A549 (cell line): Measurements from ENCODE around the gene CD226. TPM values are rescaled to one million over a fixed set of nuclear protein-coding genes. Genes with fewer than 3 reads are reported as not detected.

Source experiments
- ATAC-seq, 2 experiments: fragments of 200-7000 bp in 1 of 2; fragments of >200 bp in 1 of 2; cut with Nextera tagmentation in 1 of 2; cut with Tn5 transposase in 1 of 2; 3 replicates each; pipeline versions ENCODE4 v1.8.0 to v1.9.1; 2018 to 2020; ENCODE audit warnings: mild to moderate bottlenecking in 1 of 2, moderate library complexity in 1 of 2
- CTCF ChIA-PET: fragments of 300-600 bp; sonication (Branson Sonifier 250); formaldehyde crosslinking; extraction: SDS; loops from one replicate; lab custom pipeline; 2021; ENCODE audit warnings: antibody characterized with exemption, inconsistent platforms; lab: Yijun Ruan, JAX
- POLR2A ChIA-PET: fragments of 350-600 bp; formaldehyde crosslinking; extraction: SDS; loops from one replicate; lab custom pipeline; 2021; ENCODE audit warnings: antibody characterized with exemption, inconsistent platforms; lab: Yijun Ruan, JAX
- DNase-seq, 2 experiments: peaks; one replicate each; pipeline versions ENCODE4 v3.0.0 to v3.0.0-alpha.2; 2011 to 2016; ENCODE audit warnings: low read depth in 1 of 2, low spot score in 1 of 2
- FAIRE-seq: peaks from 2 replicates; lab custom pipeline; 2011; peaks lifted over from hg19 to GRCh38; lab: Jason Lieb, UNC
- H3K27ac ChIP-seq, 2 experiments: fragments of >200 bp; sonication (Bioruptor Twin); formaldehyde crosslinking; 3 replicates each; pipeline ENCODE4 v1.5.1; 2016 to 2017
- H3K4me1 ChIP-seq: fragments of >200 bp; sonication (Bioruptor Twin); formaldehyde crosslinking; 3 replicates; pipeline ENCODE4 v1.6.1; 2016
- H3K4me2 ChIP-seq: fragments of >200 bp; sonication (Bioruptor Twin); formaldehyde crosslinking; 3 replicates; pipeline ENCODE4 v1.6.1; 2016
- H3K4me3 ChIP-seq: fragments of >200 bp; sonication (Bioruptor Twin); formaldehyde crosslinking; 3 replicates; pipeline ENCODE4 v1.5.1; 2016
- H3K9me3 ChIP-seq: fragments of >200 bp; sonication (Bioruptor Twin); formaldehyde crosslinking; 3 replicates; pipeline ENCODE4 v1.6.1; 2016
- CEBPB ChIP-seq, 2 experiments: fragments of >200 bp in 1 of 2; sonication (Bioruptor Twin) in 1 of 2; formaldehyde crosslinking in 1 of 2; IDR thresholded peaks; 2 replicates each; pipeline ENCODE4 v1.6.1; 2012 to 2016
- ELK1 ChIP-seq: fragments of 150-350 bp; IDR thresholded peaks from 2 replicates; pipeline ENCODE4 v1.6.1; 2014; ENCODE audit warnings: low read depth, mild to moderate bottlenecking, low read length
- FOSB ChIP-seq: fragments of 250-450 bp; sonication (Bioruptor Pico); IDR thresholded peaks from 2 replicates; pipeline ENCODE4 v1.5.0; 2020; ENCODE audit warnings: mild to moderate bottlenecking, moderate library complexity
- GATA3 ChIP-seq: IDR thresholded peaks from 2 replicates; pipeline ENCODE4 v1.6.1; 2012; ENCODE audit warnings: borderline replicate concordance
- HEYL ChIP-seq: fragments of 250-450 bp; sonication (Bioruptor Pico); IDR thresholded peaks from 2 replicates; pipeline ENCODE4 v1.8.0; 2021; ENCODE audit warnings: mild to moderate bottlenecking, moderate library complexity
- JUN ChIP-seq, 2 experiments: fragments of >200 bp; sonication (Bioruptor Twin); formaldehyde crosslinking; IDR thresholded peaks; 2 replicates in 1 of 2; 3 replicates in 1 of 2; pipeline ENCODE4 v1.6.1; 2016 to 2017
- JUNB ChIP-seq: fragments of >200 bp; sonication (Bioruptor Twin); formaldehyde crosslinking; IDR thresholded peaks from 2 replicates; pipeline ENCODE4 v1.6.1; 2016
- KDM5A ChIP-seq: fragments of 200-600 bp; sonication (generic); IDR thresholded peaks from 2 replicates; pipeline ENCODE4 v1.6.1; 2016; ENCODE audit warnings: antibody characterized with exemption, mild to moderate bottlenecking
- MAFK ChIP-seq: fragments of 450-650 bp; IDR thresholded peaks from 2 replicates; pipeline ENCODE4 v1.6.1; 2014; ENCODE audit not compliant: partially characterized antibody
- NR3C1 ChIP-seq: fragments of >200 bp; sonication (Bioruptor Twin); formaldehyde crosslinking; IDR thresholded peaks from 3 replicates; pipeline ENCODE4 v1.6.1; 2017
- RAD21 ChIP-seq, 2 experiments: fragments of >200 bp in 1 of 2; sonication (Bioruptor Twin) in 1 of 2; formaldehyde crosslinking in 1 of 2; IDR thresholded peaks in 1 of 2; conservative IDR thresholded peaks in 1 of 2; 2 replicates in 1 of 2; 3 replicates in 1 of 2; pipeline ENCODE4 v1.6.1; 2012 to 2018; ENCODE audit warnings: inconsistent platforms in 1 of 2
- RCOR1 ChIP-seq: fragments of 150-350 bp; IDR thresholded peaks from 2 replicates; pipeline ENCODE4 v1.6.1; 2014; ENCODE audit warnings: antibody characterized with exemption, low read length, low read depth
- RFX5 ChIP-seq: fragments of 450-650 bp; IDR thresholded peaks from 2 replicates; pipeline ENCODE4 v1.7.1; 2014; ENCODE audit warnings: antibody characterized with exemption, mild to moderate bottlenecking, moderate library complexity
- RNF2 ChIP-seq: fragments of 200-600 bp; sonication (generic); IDR thresholded peaks from 2 replicates; pipeline ENCODE4 v1.6.1; 2016; ENCODE audit warnings: low read depth, mild to moderate bottlenecking, antibody characterized with exemption, moderate library complexity, borderline replicate concordance
- TP53 ChIP-seq: fragments of 250-450 bp; sonication (Bioruptor Pico); IDR thresholded peaks from 2 replicates; pipeline ENCODE4 v1.5.0; 2021; ENCODE audit warnings: mild to moderate bottlenecking, moderate library complexity
- WGBS: methylation state at CpG from one replicate; pipeline ENCODE4 v1.1.6; 2017; ENCODE audit errors: missing lambda C conversion rate; 5-methylcytosine and 5-hydroxymethylcytosine counted together
- polyA plus RNA-seq, 4 experiments: library from polyadenylated mRNA; depleted of rRNA in 3 of 4; stranded (reverse); fragments of >200 nt; fragmentation: RNase III in 1 of 4; extraction: RNeasy Plus Mini Kit Qiagen cat#74134 plus additional on column Dnase treatment in 1 of 4; gene quantifications; 2 replicates in 3 of 4; 3 replicates in 1 of 4; pipeline ENCODE4 v1.2.3, GENCODE V29; 2011 to 2017
- TF ChIP-seq, protein P1 (sequence below): IDR thresholded peaks from 2 replicates; pipeline ENCODE4 v1.6.1; 2012
- TF ChIP-seq, protein P2 (sequence below): fragments of >200 bp; sonication (Bioruptor Twin); formaldehyde crosslinking; IDR thresholded peaks from 2 replicates; pipeline ENCODE4 v1.6.1; 2016
- TF ChIP-seq, protein P3 (sequence below): fragments of 200-600 bp; sonication (generic); IDR thresholded peaks from 2 replicates; pipeline ENCODE4 v1.6.1; 2016; ENCODE audit warnings: antibody characterized with exemption, mild to moderate bottlenecking, moderate library complexity
- TF ChIP-seq, protein P4 (sequence below): fragments of 450-650 bp; IDR thresholded peaks from 2 replicates; pipeline ENCODE4 v1.6.1; 2014; ENCODE audit warnings: antibody characterized with exemption
- TF ChIP-seq, protein P5 (sequence below): IDR thresholded peaks from 2 replicates; pipeline ENCODE4 v1.6.1; 2012; ENCODE audit warnings: low read depth, borderline replicate concordance

Gene CD226
- polyA plus RNA-seq, 2 of the 4 experiments (the other 2 are of a cell fraction), result 0.28 to 0.92 TPM

DNA sequence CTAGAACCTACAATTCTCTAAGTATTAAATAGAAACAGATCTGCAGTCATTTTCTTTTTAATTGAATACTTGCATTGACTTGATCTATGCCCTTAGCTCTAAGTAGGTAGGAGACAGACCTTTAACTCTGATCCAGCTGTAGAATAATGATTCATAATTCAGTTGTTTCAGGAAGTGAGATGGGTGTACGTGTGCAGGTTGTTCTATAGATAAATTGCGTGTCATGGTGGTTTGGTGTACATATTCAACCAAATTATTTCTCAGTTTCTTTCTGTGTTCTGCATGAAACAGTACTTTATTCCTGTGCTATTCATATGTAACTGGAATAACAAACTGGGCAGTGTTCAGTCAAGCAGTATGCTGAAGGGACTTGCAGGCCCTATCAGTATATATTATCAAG is 34.3 kb upstream of the CD226 start:
- H3K9me3 ChIP-seq, result peaks cover 3% of the 10 kb centered on the region; the same call in 1 of the 3 replicates
- H3K4me1 ChIP-seq, result no peaks in the 10 kb centered on the region
- ChIA-PET CTCF (no interaction called here), POLR2A (no interaction called here)
- DNase-seq (no peak), FAIRE-seq (no peak), ATAC-seq (no peak)
- no peak overlapping the region for H3K4me2 ChIP-seq
- H3K4me3 ChIP-seq, result no peak overlapping the region
- TF ChIP-seq, protein P1, sequence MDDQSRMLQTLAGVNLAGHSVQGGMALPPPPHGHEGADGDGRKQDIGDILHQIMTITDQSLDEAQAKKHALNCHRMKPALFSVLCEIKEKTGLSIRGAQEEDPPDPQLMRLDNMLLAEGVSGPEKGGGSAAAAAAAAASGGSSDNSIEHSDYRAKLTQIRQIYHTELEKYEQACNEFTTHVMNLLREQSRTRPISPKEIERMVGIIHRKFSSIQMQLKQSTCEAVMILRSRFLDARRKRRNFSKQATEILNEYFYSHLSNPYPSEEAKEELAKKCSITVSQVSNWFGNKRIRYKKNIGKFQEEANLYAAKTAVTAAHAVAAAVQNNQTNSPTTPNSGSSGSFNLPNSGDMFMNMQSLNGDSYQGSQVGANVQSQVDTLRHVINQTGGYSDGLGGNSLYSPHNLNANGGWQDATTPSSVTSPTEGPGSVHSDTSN, result no peak
- TF ChIP-seq RFX5, result no peak
- no peak for TF ChIP-seq RAD21 (conservative IDR thresholded peaks at IDR 0.05 in 1 of 2, IDR thresholded peaks at IDR 0.05 in 1 of 2)
- TF ChIP-seq, protein P2, sequence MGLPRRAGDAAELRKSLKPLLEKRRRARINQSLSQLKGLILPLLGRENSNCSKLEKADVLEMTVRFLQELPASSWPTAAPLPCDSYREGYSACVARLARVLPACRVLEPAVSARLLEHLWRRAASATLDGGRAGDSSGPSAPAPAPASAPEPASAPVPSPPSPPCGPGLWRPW, result no peak
- no peak for TF ChIP-seq FOSB (CRISPR knock-in tag)
- WGBS, result 90% methylated on average over 2 of the region's 2 CpGs
- no peak overlapping the region for H3K27ac ChIP-seq

GRCh38 chr18:69980982-69981804 is 33.5 kb upstream of the CD226 start:
- POLR2A ChIA-PET, result no interaction called here
- no peak for FAIRE-seq
- peaks cover 11% of the 10 kb centered on the region; the same call in 2 of the 3 replicates for H3K9me3 ChIP-seq
- no peak for TF ChIP-seq ELK1
- TF ChIP-seq, all 56 proteins: peak for 0
- Histone ChIP-seq H3K4me2 (no peak overlapping the region), H3K27ac (no peak overlapping the region), H3K4me1 (no peaks in the 10 kb centered on the region), H3K4me3 (no peak overlapping the region)
- CTCF ChIA-PET, result no interaction called here
- DNase-seq, result no peak
- 92% methylated on average over 3 of the region's 3 CpGs for WGBS
- no peak for ATAC-seq

GRCh38 chr18:69980509-69980908 is 32.8 kb upstream of the CD226 start:
- no peak for FAIRE-seq
- CTCF ChIA-PET, result no interaction called here
- POLR2A ChIA-PET, result no interaction called here

More at GRCh38 chr18:69980509-69980908, 32.8 kb upstream of the CD226 start:
- Histone ChIP-seq H3K27ac (no peak overlapping the region), H3K4me2 (no peak overlapping the region), H3K9me3 (peaks cover 12% of the 10 kb centered on the region; the same call in 2 of the 3 replicates), H3K4me3 (no peak overlapping the region), H3K4me1 (no peaks in the 10 kb centered on the region)
- WGBS, result 97% methylated on average over 4 of the region's 4 CpGs
- DNase-seq (no peak), ATAC-seq (no peak)
- TF ChIP-seq ELK1 (no peak), RCOR1 (no peak), MAFK (no peak), CEBPB (IDR thresholded peaks at IDR 0.05) (no peak), TP53 (CRISPR knock-in tag) (no peak), HEYL (CRISPR knock-in tag) (no peak), RNF2 (no peak), KDM5A (no peak), NR3C1 (no peak), JUN (IDR thresholded peaks at IDR 0.05) (no peak), JUNB (no peak), GATA3 (no peak)
- TF ChIP-seq, protein P3, sequence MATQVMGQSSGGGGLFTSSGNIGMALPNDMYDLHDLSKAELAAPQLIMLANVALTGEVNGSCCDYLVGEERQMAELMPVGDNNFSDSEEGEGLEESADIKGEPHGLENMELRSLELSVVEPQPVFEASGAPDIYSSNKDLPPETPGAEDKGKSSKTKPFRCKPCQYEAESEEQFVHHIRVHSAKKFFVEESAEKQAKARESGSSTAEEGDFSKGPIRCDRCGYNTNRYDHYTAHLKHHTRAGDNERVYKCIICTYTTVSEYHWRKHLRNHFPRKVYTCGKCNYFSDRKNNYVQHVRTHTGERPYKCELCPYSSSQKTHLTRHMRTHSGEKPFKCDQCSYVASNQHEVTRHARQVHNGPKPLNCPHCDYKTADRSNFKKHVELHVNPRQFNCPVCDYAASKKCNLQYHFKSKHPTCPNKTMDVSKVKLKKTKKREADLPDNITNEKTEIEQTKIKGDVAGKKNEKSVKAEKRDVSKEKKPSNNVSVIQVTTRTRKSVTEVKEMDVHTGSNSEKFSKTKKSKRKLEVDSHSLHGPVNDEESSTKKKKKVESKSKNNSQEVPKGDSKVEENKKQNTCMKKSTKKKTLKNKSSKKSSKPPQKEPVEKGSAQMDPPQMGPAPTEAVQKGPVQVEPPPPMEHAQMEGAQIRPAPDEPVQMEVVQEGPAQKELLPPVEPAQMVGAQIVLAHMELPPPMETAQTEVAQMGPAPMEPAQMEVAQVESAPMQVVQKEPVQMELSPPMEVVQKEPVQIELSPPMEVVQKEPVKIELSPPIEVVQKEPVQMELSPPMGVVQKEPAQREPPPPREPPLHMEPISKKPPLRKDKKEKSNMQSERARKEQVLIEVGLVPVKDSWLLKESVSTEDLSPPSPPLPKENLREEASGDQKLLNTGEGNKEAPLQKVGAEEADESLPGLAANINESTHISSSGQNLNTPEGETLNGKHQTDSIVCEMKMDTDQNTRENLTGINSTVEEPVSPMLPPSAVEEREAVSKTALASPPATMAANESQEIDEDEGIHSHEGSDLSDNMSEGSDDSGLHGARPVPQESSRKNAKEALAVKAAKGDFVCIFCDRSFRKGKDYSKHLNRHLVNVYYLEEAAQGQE, result no peak
- TF ChIP-seq, protein P4, sequence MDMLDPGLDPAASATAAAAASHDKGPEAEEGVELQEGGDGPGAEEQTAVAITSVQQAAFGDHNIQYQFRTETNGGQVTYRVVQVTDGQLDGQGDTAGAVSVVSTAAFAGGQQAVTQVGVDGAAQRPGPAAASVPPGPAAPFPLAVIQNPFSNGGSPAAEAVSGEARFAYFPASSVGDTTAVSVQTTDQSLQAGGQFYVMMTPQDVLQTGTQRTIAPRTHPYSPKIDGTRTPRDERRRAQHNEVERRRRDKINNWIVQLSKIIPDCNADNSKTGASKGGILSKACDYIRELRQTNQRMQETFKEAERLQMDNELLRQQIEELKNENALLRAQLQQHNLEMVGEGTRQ, result no peak
- TF ChIP-seq, protein P5, sequence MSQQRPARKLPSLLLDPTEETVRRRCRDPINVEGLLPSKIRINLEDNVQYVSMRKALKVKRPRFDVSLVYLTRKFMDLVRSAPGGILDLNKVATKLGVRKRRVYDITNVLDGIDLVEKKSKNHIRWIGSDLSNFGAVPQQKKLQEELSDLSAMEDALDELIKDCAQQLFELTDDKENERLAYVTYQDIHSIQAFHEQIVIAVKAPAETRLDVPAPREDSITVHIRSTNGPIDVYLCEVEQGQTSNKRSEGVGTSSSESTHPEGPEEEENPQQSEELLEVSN, result no peak
